Mesodermal cell (in vitro differentiated cells): ENCODE data around the gene PISD.

Experiments
- H3K27ac ChIP-seq: 2 replicates; pipeline ENCODE4 v1.7.0; 2013; ENCODE audit warnings: mild to moderate bottlenecking, low read depth, low read length, moderate library complexity; ENCODE audit not compliant: severe bottlenecking
- H3K36me3 ChIP-seq: 2 replicates; pipeline ENCODE4 v1.7.1; 2013; ENCODE audit warnings: mild to moderate bottlenecking, low read length, moderate library complexity; ENCODE audit not compliant: control insufficient read depth, insufficient read depth
- H3K4me1 ChIP-seq: one replicate; pipeline ENCODE4 v1.7.1; 2013; ENCODE audit warnings: mild to moderate bottlenecking, low read length; ENCODE audit not compliant: insufficient read depth, control insufficient read depth, poor library complexity, severe bottlenecking
- H3K4me3 ChIP-seq: 2 replicates; pipeline ENCODE4 v1.7.0; 2013; ENCODE audit warnings: low read length, control low read depth, mild to moderate bottlenecking; ENCODE audit not compliant: insufficient read depth, poor library complexity, severe bottlenecking; ENCODE audit errors: extremely low read depth
- H3K9me3 ChIP-seq: 2 replicates; pipeline ENCODE4 v1.7.1; 2013; ENCODE audit warnings: mild to moderate bottlenecking, low read length, moderate library complexity; ENCODE audit not compliant: control insufficient read depth
- WGBS, 2 experiments: methylation state at CpG; one replicate each; pipeline ENCODE4 v1.1.5; 2013; ENCODE audit warnings: missing lambda C conversion rate in 2 of 2; ENCODE audit not compliant: insufficient coverage in 2 of 2; 5-methylcytosine and 5-hydroxymethylcytosine counted together

The PISD gene

GRCh38 chr22:31569126-31569525 lies 92.9 kb downstream of the PISD start:
- Histone ChIP-seq H3K27ac (no peak overlapping the region), H3K4me3 (no peak overlapping the region), H3K9me3 (no peaks in the 10 kb centered on the region), H3K36me3 (no peaks in the 10 kb centered on the region), H3K4me1 (no peaks in the 10 kb centered on the region)
- WGBS, 2 experiments, result 90 to 91% methylated on average over 1 of the region's 1 CpG
